Activated CD4-positive, alpha-beta T cell treated with anti-CD3 and anti-CD28 coated beads for 36 hours (primary cell): ENCODE measurements around the gene WNT3A. TPM values are rescaled to one million over a fixed set of nuclear protein-coding genes. Genes with fewer than 3 reads are reported as not detected.
"Not testable (repeated sequence)": the region's sequence is repeated elsewhere in the genome, so short reads cannot be mapped to it uniquely, and the experiment has no call there.

Experiments
- ATAC-seq: fragments of 200-7000 bp; cut with Tn5 transposase; one replicate; pipeline ENCODE4 v1.10.0; 2021; ENCODE audit warnings: mild to moderate bottlenecking, moderate library complexity
- CTCF ChIA-PET: fragments of 350-600 bp; sonication (Branson Sonifier 250); formaldehyde crosslinking; loops from one replicate; lab custom pipeline; 2021; ENCODE audit warnings: antibody characterized with exemption; lab: Charles Lee
- POLR2A ChIA-PET: fragments of 350-600 bp; sonication (Branson Sonifier 250); formaldehyde crosslinking; loops from one replicate; lab custom pipeline; 2021; ENCODE audit warnings: antibody characterized with exemption, inconsistent platforms; lab: Charles Lee
- DNase-seq: peaks from one replicate; pipeline ENCODE4 v3.0.0-alpha.2; 2020
- H3K27ac Mint-ChIP-seq: one replicate; pipeline ENCODE4 v1.8.0; 2021; ENCODE audit warnings: mixed read lengths
- H3K27me3 Mint-ChIP-seq: one replicate; pipeline ENCODE4 v1.8.0; 2021; ENCODE audit warnings: mixed read lengths
- H3K36me3 Mint-ChIP-seq: one replicate; pipeline ENCODE4 v1.8.0; 2021; ENCODE audit warnings: low read depth, mixed read lengths
- H3K4me1 Mint-ChIP-seq: one replicate; pipeline ENCODE4 v1.8.0; 2021; ENCODE audit warnings: mixed read lengths
- H3K4me3 Mint-ChIP-seq: one replicate; pipeline ENCODE4 v1.8.0; 2021; ENCODE audit warnings: mild to moderate bottlenecking, moderate library complexity, mixed read lengths
- H3K9me3 Mint-ChIP-seq: one replicate; pipeline ENCODE4 v1.8.0; 2021; ENCODE audit warnings: low read depth, mixed read lengths
- intact Hi-C, 2 experiments: fragments of 100-400 bp; cut with DNase I in 1 of 2; cut with micrococcal nuclease in 1 of 2; formaldehyde crosslinking; loops; one replicate each; pipeline versions ENCODE4 v1.14.2 to v1.15.1; 2022 to 2024; cut with DNase I, micrococcal nuclease
- total RNA-seq, 2 experiments: library from RNA; stranded (reverse); gene quantifications; one replicate each; pipeline ENCODE4 v1.2.3, GENCODE V29; 2021

Gene WNT3A, protein sequence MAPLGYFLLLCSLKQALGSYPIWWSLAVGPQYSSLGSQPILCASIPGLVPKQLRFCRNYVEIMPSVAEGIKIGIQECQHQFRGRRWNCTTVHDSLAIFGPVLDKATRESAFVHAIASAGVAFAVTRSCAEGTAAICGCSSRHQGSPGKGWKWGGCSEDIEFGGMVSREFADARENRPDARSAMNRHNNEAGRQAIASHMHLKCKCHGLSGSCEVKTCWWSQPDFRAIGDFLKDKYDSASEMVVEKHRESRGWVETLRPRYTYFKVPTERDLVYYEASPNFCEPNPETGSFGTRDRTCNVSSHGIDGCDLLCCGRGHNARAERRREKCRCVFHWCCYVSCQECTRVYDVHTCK
- total RNA-seq = not detected

DNA sequence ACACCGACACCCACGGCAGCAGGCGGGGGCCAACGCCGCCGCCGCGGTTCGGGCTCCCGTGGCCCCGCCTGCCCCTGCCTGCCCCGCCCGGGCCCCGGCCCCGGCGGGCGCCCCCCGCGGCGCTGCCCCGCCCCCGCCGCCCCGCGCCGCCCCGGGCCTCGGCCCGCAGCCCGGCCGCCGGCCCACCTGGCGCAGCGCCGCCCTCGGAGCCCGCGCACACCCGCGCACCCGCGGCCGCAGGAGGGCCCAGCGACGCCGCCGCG lies at the start of gene WNT3A:
Gene WNT3A, plus strand, starts transcription at position 213 of the 263 bp plus-strand sequence. CDS start 131 bp downstream, outside the sequence.
- H3K9me3 Mint-ChIP-seq = no peaks in the 10 kb centered on the region
- no peaks in the 10 kb centered on the region for H3K36me3 Mint-ChIP-seq
- ChIA-PET CTCF (interaction anchor here (1.1 kb wide), 1 partner anchor 88 kb away, joined by 3 read pairs; no protein-coding TSS in a partner anchor), POLR2A (no interaction called here)
- H3K27me3 Mint-ChIP-seq = peaks cover 53% of the 10 kb centered on the region
- intact Hi-C loops = no loop called here
- peaks cover 2% of the 10 kb centered on the region for H3K4me1 Mint-ChIP-seq
- no peak within 1 kb of the TSS for H3K27ac Mint-ChIP-seq
- no peak for ATAC-seq
- no peak for DNase-seq
- H3K4me3 Mint-ChIP-seq = no peak within 1 kb of the TSS

- Mint-ChIP-seq H3K4me3 (no peak overlapping the region), H3K27ac (no peak overlapping the region), H3K4me1 (no peaks in the 10 kb centered on the region), H3K36me3 (no peaks in the 10 kb centered on the region), H3K27me3 (peaks cover 32% of the 10 kb centered on the region), H3K9me3 (no peaks in the 10 kb centered on the region)
- DNase-seq (no peak), ATAC-seq (no peak)
- ChIA-PET POLR2A (no interaction called here), CTCF (no interaction called here)
- intact Hi-C loops = no loop called here
Observed at GRCh38 chr1:227958617-227959324, 48.0 kb upstream of the WNT3A start.

DNA sequence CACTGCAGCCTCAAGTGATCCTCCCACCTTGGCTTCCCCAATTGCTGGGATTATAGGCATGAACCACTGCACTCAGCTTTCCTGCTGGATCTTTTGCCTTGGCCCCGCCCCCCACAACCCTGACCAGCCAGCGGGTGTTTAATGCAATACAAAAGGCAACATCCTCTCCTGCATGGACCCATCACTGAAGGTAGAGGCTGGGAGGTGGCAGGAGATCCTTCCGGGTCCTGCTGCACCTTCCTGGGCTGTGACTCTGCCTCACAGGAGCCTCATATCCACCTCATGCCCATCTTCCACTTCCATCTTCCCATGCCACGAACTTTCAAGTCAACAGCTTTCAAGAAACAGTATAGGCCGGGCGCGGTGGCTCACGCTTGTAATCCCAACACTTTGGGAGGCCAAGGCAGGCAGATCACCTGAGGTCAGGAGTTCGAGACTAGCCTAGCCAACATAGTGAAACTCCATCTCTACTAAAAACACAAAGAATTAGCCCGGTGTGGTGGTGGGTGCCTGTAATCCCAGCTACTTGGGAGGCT lies 47.4 kb upstream of the WNT3A start:
- POLR2A ChIA-PET = no interaction called here
- no peaks in the 10 kb centered on the region for H3K4me1 Mint-ChIP-seq
- H3K27ac Mint-ChIP-seq = no peak overlapping the region
- peaks cover 29% of the 10 kb centered on the region for H3K27me3 Mint-ChIP-seq
- DNase-seq = no peak
- intact Hi-C loops = no loop called here
- no peak overlapping the region for H3K4me3 Mint-ChIP-seq
- no peak for ATAC-seq
- no peaks in the 10 kb centered on the region for H3K9me3 Mint-ChIP-seq
- H3K36me3 Mint-ChIP-seq = no peaks in the 10 kb centered on the region
- CTCF ChIA-PET = no interaction called here

- no peak for DNase-seq
- Mint-ChIP-seq H3K9me3 (no peaks in the 10 kb centered on the region), H3K27ac (no peak overlapping the region), H3K27me3 (peaks cover 12% of the 10 kb centered on the region), H3K4me3 (no peak overlapping the region), H3K36me3 (no peaks in the 10 kb centered on the region), H3K4me1 (no peaks in the 10 kb centered on the region)
- CTCF ChIA-PET = no interaction called here
- POLR2A ChIA-PET = interaction anchor here (0.7 kb wide), 1 partner anchor 398 kb away, joined by 3 read pairs; no protein-coding TSS in a partner anchor
- intact Hi-C loops = no loop called here
- no peak for ATAC-seq
Observed at GRCh38 chr1:227961651-227962466, 44.9 kb upstream of the WNT3A start.

GRCh38 chr1:227966733-227967132 lies 40.1 kb upstream of the WNT3A start:
- H3K36me3 Mint-ChIP-seq, CTCF ChIA-PET, ATAC-seq, DNase-seq, POLR2A ChIA-PET, H3K4me1 Mint-ChIP-seq, H3K9me3 Mint-ChIP-seq, H3K4me3 Mint-ChIP-seq, H3K27ac Mint-ChIP-seq, intact Hi-C loops, H3K27me3 Mint-ChIP-seq: not testable (repeated sequence)

DNA sequence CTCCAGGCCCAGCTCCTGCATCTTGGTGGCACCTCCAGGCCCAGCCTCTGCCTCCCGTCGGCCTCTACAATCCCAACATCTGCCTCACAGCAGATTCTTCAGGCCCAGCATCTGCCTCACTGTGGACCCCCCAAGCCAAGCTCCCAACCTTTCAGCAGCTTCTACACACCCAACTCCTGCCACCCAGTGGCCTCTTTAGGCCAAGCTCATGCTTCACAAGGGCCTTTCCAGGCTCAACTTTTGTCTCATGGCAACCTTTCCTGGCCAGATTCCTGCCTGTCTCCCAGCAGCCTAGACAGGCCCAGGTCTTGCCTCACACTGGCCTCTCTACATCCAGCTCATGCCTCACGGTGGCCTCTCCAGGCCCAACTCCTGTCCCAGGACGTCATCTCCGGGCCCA lies 39.0 kb upstream of the WNT3A start:
- POLR2A ChIA-PET, H3K27me3 Mint-ChIP-seq, CTCF ChIA-PET, ATAC-seq, H3K9me3 Mint-ChIP-seq, DNase-seq, H3K36me3 Mint-ChIP-seq, H3K27ac Mint-ChIP-seq, H3K4me1 Mint-ChIP-seq, H3K4me3 Mint-ChIP-seq, intact Hi-C loops: not testable (repeated sequence)

DNA sequence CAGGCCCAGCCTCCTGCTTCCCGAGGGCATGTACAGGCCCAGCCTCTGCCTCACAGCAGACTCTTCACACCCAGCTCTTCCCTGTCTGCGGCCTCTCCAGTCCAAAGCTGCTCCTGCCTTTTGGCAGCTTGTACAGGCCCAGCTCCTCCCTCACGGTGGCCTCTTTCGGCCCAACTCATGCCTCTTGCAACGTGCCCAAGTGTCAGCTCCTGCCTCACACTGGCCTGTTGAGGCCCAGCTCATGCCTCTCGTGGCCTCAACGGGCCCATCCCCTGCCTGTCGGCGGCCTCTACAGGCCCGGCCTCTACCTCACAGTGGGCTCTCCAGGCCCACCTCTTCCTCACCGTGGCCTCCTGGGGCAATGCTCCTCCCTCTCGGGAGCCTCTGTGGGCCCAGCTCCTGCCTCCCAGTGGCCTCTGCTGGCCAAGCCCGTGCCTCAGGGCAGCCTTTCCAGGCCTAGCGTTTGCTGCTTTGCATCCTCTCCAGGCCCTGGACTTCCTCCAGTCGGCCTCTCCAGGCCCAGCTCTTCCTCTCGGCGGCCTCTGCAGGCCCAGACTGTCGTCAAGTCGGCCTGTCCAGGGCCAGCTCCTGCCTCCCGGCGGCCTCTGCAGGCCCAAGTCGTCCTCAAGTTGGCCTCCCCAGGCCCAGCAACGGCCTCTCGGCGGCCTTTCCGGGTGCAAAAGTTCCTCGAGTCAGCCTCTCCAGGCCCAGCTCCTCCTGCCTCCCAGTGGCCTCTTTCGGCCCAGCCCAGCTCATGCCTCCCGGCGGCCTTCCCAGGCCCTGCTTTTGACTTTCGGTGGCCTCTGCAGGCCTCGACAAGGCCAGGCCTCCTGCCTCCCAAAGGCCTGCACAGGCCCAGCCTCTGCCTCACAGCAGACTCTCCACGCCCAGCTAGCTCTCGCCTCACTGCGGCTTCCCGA lies 36.5 kb upstream of the WNT3A start:
- H3K9me3 Mint-ChIP-seq, H3K36me3 Mint-ChIP-seq, intact Hi-C loops, H3K27me3 Mint-ChIP-seq, H3K4me3 Mint-ChIP-seq, H3K4me1 Mint-ChIP-seq, CTCF ChIA-PET, H3K27ac Mint-ChIP-seq, DNase-seq, ATAC-seq, POLR2A ChIA-PET: not testable (repeated sequence)

GRCh38 chr1:227971216-227971615 lies 35.6 kb upstream of the WNT3A start:
- H3K27ac Mint-ChIP-seq, H3K4me1 Mint-ChIP-seq, CTCF ChIA-PET, H3K9me3 Mint-ChIP-seq, H3K27me3 Mint-ChIP-seq, intact Hi-C loops, POLR2A ChIA-PET, H3K4me3 Mint-ChIP-seq, H3K36me3 Mint-ChIP-seq, ATAC-seq, DNase-seq: not testable (repeated sequence)

GRCh38 chr1:227971643-227972282 lies 35.0 kb upstream of the WNT3A start:
- H3K9me3 Mint-ChIP-seq, H3K27ac Mint-ChIP-seq, H3K27me3 Mint-ChIP-seq, H3K4me3 Mint-ChIP-seq, H3K36me3 Mint-ChIP-seq, DNase-seq, CTCF ChIA-PET, H3K4me1 Mint-ChIP-seq, ATAC-seq, POLR2A ChIA-PET, intact Hi-C loops: not testable (repeated sequence)

GRCh38 chr1:227972283-227972679 lies 34.5 kb upstream of the WNT3A start:
- H3K27ac Mint-ChIP-seq, H3K9me3 Mint-ChIP-seq, H3K4me1 Mint-ChIP-seq, H3K36me3 Mint-ChIP-seq, ATAC-seq, intact Hi-C loops, DNase-seq, CTCF ChIA-PET, H3K27me3 Mint-ChIP-seq, H3K4me3 Mint-ChIP-seq, POLR2A ChIA-PET: not testable (repeated sequence)
